ENCODE data around the gene HACL1.

HACL1 gene

DNA sequence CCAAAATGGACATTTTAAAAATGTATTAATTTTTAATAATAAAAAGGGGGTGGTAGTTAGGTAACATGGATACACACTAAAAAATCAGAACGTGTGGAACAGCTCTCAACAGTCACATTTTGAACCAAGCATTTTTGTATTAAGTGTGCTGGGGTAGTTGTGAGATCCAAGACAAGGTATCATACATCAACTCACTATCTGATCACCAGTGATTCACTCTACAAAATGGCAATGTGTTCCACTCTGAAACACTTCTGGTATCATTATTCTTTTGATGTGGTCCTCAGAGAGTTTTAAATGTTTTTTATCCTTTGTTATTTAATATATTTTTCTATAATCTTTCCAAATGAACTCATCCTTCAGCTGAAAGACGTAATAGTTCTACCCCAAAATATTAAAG, 5.4 kb downstream of the HACL1 start:
- no peak overlapping the region for H3K4me3 ChIP-seq (replicated peaks in 1 of 2; ENCODE audit: low read depth in 2 of 2, low read length in 2 of 2)
- TF ChIP-seq, protein P1, sequence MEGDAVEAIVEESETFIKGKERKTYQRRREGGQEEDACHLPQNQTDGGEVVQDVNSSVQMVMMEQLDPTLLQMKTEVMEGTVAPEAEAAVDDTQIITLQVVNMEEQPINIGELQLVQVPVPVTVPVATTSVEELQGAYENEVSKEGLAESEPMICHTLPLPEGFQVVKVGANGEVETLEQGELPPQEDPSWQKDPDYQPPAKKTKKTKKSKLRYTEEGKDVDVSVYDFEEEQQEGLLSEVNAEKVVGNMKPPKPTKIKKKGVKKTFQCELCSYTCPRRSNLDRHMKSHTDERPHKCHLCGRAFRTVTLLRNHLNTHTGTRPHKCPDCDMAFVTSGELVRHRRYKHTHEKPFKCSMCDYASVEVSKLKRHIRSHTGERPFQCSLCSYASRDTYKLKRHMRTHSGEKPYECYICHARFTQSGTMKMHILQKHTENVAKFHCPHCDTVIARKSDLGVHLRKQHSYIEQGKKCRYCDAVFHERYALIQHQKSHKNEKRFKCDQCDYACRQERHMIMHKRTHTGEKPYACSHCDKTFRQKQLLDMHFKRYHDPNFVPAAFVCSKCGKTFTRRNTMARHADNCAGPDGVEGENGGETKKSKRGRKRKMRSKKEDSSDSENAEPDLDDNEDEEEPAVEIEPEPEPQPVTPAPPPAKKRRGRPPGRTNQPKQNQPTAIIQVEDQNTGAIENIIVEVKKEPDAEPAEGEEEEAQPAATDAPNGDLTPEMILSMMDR (IDR thresholded peaks at IDR 0.05; ENCODE audit: low read depth, low read length): no peak
- no peak for DNase-seq (ENCODE audit: low read depth in 2 of 2)

DNA sequence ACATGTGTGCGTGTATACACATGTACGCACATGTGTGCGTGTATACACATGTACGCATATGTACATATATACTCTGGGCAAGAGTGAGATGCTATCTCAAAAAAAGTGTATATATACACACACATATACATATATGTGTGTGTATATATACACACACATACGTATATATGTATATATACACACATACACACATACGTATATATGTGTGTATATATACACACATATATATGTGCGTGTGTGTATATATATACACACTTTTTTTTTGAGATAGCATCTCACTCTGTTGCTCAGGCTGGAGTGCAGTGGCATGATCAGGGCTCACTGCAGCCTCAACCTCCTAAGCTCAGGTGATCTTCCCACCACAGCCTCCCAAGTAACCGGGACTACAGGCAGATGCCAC, 8.4 kb downstream of the HACL1 start:
- DNase-seq (ENCODE audit: low read depth in 2 of 2): no peak
- TF ChIP-seq, protein P1 (IDR thresholded peaks at IDR 0.05; ENCODE audit: low read depth, low read length): no peak
- H3K4me3 ChIP-seq (replicated peaks in 1 of 2; ENCODE audit: low read depth in 2 of 2, low read length in 2 of 2): no peak overlapping the region

DNA sequence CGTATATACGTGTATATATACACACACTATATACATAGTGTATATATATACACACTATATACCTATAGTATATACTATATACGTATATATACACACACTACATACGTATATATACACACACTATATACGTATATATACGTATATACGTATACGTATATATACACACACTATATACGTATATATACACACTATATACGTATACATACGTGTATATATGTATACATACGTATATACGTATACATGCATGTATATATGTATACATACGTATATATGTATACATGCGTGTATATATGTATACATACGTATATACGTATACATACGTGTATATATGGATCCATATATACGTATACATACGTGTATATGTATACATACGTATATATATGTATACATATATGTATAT, 9.4 kb downstream of the HACL1 start:
- H3K4me3 ChIP-seq (replicated peaks in 1 of 2; ENCODE audit: low read depth in 2 of 2, low read length in 2 of 2): no peak overlapping the region
- TF ChIP-seq, protein P1 (IDR thresholded peaks at IDR 0.05; ENCODE audit: low read depth, low read length): no peak
- DNase-seq (ENCODE audit: low read depth in 2 of 2): no peak

DNA sequence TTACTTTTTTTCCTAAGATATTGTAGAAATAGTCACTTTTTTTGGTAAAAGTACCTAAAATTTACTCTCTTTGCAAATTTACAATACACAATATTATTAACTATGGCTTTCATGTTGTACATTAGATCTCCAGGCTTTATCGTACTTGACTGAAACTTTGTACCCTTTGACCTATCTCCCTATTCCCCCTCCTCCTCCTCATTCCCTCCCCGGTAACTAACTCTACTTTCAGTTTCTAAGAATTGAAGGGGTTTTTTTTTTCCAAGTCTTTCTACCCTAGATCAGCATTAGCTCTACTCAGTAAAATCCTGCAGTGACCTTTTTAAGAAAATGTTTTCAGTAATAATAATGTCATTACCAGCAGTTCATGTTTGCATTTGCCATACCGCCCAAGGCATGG, 10.1 kb downstream of the HACL1 start:
- H3K4me3 ChIP-seq (replicated peaks in 1 of 2; ENCODE audit: low read depth in 2 of 2, low read length in 2 of 2): no peak overlapping the region
- no peak for DNase-seq (ENCODE audit: low read depth in 2 of 2)
- TF ChIP-seq, protein P1 (IDR thresholded peaks at IDR 0.05; ENCODE audit: low read depth, low read length): no peak

DNA sequence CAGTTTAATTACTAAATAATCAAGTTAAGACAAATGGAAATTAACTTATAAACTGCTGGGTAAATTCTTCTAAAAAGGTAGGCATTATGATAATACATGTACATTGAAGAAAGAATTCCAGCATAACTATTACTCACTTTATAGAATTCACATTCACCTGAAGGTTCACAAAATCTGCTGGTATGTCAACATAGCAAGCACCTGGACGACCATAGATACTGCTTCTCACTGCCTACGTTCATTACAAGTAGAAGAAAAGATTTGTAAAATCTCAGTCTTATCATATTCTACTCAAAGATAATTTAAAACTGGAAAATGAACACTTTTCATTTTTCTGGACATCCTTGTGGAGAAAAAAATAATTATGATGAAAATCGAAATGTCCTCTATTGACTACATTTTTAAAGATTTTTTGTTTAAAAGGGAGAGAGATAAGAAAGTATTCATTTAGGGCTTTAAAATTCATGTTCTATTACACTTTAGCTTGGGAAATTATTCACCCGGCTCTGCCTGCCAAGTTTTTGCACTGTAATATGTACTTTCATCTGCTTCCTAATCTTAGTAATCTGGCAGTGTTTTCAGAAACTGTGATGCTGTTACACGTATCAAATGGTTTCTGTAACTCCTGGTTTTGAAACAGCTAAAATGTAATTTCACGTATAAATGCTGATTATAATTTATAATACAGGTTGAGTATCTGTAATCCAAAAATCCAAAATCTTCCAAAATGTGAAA, 16.1 kb downstream of the HACL1 start:
- TF ChIP-seq, protein P1 (IDR thresholded peaks at IDR 0.05; ENCODE audit: low read depth, low read length): no peak

DNA sequence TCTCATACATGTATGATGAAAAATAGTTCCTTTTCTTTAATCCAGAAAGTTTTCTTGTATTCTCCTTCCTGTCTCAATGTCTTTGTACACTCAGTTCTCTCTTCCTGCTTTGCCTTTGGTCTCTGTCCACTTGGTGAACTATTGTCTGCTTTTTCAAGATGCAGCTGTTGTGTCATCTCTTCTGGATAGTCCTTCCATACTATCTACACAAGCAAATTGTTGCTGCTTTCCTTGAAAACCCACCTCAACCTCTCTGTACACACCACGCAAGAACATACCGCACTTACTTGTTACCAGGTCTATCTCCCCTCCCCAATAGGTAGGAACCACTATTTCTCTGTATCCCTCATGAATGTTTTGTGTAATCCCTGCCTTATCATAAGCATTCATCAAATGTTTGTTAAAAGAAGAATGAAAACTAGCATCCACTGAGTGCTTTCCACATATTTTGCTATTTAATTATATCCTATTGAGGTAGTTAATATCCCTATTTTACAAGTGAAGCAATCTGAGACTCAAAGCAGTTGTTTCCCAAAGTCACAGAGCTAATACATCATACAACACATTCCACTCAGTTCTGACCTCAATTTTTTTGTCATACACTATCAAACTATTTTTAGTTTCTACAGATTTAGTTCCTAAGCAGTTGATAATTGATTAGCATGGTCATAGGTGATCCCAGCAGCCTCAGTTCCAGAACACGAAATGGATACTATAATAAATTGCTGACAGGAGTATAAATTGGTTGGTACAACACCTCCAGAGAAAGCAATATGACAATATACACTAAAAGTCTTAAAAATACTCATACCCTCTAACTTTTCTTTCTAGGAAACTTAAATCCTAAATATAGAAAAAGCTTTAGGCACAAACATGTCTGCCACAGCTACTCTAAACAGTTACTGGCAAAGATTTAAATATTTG, 19.6 kb downstream of the HACL1 start:
- H3K4me3 ChIP-seq (replicated peaks in 1 of 2; ENCODE audit: low read depth in 2 of 2, low read length in 2 of 2): no peak overlapping the region
- DNase-seq (ENCODE audit: low read depth in 2 of 2): no peak
- TF ChIP-seq, protein P1 (IDR thresholded peaks at IDR 0.05; ENCODE audit: low read depth, low read length): no peak

More for the DNA sequence above, 16.1 kb downstream of the HACL1 start:
- peak; percentile 17 to 31 for DNase-seq (ENCODE audit: low read depth in 2 of 2)
- no peak overlapping the region for H3K4me3 ChIP-seq (replicated peaks in 1 of 2; ENCODE audit: low read depth in 2 of 2, low read length in 2 of 2)
